ENCODE measurements around the gene CAMTA1.

Gene CAMTA1

DNA sequence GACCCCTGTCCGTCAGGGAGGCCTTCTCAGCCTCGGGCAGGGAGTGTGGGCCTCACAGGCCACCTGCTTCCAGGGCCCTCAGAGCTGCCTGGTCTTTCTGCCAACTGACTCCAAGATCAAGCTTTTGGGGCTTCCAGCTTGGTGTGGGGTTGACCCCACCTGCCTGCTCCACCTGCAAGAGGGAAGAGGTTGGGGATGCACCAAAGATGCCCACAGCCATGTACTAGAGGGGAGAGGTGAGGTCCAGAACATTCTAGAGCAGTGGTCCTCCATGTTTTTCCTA is 719.1 kb downstream of the CAMTA1 start:
- no peak for DNase-seq (ENCODE audit: low read depth, low spot score)

DNA sequence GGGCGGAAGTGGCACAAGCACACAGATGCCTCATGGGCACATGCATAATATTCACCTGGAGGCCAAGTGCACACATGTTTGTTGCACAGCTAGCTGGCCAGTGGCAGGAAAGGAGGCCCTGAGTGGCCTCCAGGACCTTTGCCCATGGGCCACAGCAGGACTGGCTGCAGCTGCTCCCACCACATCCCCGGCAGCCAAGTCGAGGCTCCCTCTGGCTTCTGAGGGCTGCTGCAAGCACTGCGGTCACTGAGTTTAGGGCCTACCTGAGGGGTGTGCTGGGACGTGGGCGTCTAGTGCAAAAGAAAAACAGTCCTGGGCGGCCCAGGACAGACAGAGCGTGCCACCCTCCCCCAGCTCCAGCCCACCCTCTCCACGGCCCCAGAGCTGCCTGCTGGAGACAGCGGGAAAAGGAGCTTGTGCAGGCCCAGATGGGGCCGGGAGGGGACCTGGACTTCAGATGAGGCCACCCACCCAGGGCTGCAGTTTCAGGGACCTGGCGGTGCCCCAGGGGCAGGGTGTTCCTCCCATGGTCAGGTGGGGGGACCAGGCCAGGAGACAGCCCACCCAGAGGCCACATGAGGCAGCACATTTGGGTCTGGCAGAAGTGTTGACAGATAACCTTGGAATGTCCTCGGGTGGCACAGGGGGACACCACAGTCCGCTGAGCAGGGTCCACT is 720.0 kb downstream of the CAMTA1 start:
- no peak overlapping the region for H3K27ac ChIP-seq
- DNase-seq (ENCODE audit: low read depth, low spot score), result no peak

More for the DNA sequence above, 719.1 kb downstream of the CAMTA1 start:
- H3K27ac ChIP-seq, result no peak overlapping the region

DNA sequence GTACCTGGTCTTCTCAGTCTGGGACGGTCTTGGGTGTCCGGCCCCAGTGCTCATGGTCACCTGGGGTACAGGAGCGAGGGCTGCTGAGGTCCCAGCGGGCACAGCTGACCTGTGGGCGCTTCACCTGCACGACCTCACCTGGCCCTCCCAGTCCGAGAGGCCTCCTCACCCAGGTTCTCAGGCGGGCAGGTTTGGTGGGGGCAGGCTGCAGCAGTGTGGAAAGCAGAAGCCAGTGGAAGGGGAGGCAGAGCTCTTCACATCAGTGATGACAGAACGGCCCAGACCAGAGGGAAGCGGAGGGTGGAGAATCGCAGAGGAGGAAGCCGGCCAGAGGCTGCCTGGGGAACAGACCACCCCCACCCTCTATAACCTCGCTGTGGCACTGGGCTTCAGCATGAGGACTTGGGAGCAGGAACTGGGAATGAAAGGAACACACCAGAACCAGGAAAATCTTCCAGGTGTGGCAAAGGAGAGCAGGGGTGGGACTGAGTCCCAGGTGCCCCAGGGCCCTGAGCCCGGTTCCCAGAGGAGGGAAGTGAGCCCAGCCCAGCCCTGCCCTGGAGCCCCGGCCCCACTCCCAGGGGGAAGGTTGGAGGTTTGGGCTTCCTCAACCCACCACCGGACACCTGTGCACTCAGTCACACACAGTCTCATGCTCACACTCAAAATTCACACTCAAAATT is 720.7 kb downstream of the CAMTA1 start:
- no peak for DNase-seq (ENCODE audit: low read depth, low spot score)
- H3K27ac ChIP-seq, result no peak overlapping the region

DNA sequence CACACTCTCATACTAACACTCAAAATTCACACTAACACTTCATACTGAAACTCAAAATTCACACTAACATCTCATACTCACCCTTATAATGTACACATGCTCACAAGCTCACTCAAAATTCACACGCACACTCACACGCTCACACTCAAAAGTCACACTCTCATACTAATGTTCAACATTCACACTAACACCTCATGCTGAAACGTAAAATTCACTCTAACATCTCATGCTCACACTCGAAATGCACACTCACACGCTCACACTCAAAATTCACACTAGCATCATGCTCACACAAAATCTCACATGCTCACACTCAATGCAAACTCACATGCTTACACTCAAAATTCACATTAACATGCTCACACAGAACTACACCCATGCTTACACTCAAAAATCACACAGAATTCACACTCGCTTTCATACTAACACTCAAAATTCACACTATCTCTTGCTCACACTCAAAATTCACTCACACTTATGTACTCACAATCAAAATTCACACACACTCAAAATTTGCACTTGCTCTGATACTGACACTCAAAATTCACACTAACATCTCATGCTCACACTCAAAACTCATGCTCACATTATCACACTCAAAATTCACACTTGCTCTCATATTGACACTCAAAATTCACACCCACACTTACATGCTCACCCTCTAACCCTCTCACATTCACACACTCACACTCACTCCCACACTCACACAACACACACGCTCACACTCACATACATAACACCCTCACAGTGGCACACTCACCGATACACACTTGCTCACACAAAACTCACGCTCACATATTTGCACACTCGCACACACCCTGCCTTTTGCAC is 721.4 kb downstream of the CAMTA1 start:
- no peak for DNase-seq (ENCODE audit: low read depth, low spot score)
- H3K27ac ChIP-seq, result no peak overlapping the region

DNA sequence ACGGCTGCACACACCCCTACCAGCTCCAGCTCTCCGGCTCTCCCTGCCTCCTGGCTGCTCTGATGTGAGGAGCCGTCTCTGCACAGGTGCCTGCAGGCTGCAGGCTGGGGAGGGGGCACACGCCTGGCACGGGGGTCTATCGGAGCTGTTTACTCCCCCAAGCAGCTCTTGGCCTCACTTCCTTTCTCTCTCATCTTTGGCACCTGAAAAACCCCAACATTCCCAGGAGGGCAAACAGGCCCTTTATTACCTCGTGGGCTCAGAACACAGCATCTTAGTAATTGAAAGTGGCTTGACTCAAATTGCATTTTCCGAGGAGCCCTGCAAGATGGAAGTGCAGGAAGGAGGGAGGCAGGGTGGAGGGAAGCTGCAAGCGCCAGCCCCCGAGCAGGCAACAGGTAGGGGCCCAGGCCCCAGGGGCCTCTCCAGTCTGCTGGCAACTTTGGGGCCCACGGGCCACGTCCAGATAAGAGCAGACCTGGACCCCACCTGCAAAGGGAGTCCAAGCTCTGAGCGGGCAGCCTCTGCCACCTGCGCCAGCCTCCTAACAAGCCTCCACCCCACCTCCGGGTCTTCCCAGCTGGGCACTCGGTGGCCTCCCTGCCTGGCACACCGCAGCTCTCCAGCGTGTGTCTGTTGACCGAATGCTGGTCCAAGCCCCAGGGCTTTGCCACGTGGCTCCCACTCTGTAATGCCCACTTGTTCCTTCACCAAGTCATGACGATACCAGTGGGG is 722.2 kb downstream of the CAMTA1 start:
- no peak for DNase-seq (ENCODE audit: low read depth, low spot score)
- no peak overlapping the region for H3K27ac ChIP-seq

DNA sequence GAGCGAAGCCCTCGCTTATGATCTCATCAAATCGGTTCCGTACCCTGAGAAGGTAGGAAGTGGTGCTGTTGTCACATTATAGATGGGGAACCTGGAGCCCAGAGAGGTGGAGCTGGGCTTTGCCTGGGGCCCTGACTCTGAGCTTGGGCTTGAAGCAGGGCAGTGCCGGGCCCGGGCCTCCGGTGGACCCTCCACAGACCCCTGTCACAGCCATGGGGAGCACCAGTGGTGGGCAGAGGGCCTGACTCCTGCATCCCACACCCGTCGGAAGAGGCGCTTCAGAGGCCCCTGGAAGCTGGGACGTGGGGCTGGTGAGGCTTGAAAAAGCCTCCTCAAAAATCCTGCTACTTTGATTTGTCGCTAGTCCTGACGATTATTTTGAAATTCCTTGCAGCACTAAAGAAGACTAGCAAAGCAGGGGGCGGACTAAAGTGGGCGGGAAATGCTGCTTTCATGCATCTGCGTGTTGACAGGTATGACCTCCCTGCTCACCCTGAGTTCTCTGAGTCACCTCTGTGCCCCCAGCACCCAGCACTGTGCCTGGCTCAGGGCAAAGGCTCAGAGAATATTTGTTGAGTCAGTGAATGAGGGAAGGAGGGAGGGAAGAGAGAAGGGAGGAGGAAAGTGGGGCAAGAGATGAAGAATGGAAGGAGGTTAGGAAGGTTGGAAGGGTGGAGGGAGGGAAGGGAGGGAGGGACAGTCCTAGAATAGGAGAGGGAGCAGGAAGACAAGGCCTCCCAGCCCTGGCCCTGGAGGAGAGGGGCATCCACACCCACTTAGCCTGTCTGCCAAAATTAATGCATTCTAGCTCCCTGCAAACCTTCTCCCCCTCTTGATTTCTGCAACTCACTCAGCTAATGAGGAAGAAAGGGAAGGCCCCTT is 723.0 kb downstream of the CAMTA1 start:
- no peak overlapping the region for H3K27ac ChIP-seq

GRCh38 chr1:7508934-7509519 is 723.8 kb downstream of the CAMTA1 start:
- H3K27ac ChIP-seq, result no peak overlapping the region
- no peak for DNase-seq (ENCODE audit: low read depth, low spot score)

More for the DNA sequence above, 723.0 kb downstream of the CAMTA1 start:
- no peak for DNase-seq (ENCODE audit: low read depth, low spot score)

DNA sequence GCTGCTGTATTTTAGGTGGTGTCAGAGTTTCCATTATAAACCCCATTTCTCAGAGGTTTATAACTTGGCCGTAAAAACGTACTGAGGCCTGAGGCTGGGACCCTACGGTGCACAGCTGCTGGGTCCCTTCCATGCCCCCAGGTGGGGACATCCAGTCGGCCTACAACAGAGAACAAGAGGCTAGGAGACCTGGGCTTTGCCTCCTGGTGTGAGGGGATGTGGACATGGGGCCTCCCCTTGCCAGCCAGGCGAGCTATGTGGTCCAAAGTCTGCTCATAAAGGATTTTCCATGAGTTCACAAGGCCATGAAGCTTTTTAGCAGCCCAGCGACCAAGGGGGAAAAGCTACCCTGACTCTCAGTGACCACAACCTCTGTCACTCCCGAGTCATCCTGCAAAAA is 724.3 kb downstream of the CAMTA1 start:
- DNase-seq (ENCODE audit: low read depth, low spot score), result no peak
- H3K27ac ChIP-seq, result no peak overlapping the region

DNA sequence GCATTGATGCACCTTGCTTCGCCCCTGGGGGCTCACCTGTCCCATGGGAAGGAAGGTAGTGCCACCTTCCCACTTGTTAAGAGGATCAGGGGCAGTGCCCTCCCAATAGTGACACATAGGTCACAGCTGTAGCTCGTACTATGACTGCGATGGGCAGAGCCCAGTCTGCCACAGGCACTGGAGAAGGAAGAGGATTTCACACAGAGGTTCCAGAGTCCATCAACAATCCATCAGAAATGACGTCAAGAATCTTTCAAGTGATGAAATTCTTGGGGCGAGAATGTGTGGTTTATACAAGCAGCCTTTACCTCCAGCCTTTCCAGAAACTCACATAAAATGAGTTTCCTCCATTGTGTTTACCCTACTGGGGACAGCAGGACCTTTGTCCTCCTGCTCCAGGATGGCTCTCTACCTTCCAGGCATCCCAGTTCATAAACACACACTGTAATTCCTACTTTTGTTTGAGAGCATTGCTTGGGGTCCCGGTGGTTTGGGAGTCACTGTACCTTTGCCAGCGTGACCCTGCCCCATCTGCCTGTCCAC is 725.2 kb downstream of the CAMTA1 start:
- no peak overlapping the region for H3K27ac ChIP-seq
- DNase-seq (ENCODE audit: low read depth, low spot score), result no peak

- DNase-seq (ENCODE audit: low read depth, low spot score), result no peak
- H3K27ac ChIP-seq, result no peak overlapping the region
Measured at GRCh38 chr1:7511381-7511780, 726.1 kb downstream of the CAMTA1 start.

DNA sequence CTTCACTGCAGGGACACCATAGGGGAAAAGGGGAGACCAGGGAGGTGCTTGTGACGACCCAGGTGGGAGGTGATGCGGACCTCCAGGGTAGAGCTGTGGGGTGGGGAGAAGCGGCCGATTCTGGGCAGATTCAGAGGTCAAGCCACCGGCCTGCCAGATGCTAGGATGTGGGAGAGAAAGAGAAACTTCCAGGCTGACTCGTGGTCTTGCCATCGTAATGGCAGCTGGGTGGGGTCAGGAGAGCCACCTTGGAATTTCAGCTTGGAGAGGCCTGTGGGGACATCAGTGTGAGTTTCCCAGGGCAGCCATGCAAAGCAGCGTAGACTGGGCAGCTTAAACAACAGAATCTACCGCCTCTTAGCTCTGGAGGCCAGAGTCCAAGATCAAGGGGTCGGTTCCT is 727.8 kb downstream of the CAMTA1 start:
- no peak overlapping the region for H3K27ac ChIP-seq
- DNase-seq (ENCODE audit: low read depth, low spot score), result no peak

DNA sequence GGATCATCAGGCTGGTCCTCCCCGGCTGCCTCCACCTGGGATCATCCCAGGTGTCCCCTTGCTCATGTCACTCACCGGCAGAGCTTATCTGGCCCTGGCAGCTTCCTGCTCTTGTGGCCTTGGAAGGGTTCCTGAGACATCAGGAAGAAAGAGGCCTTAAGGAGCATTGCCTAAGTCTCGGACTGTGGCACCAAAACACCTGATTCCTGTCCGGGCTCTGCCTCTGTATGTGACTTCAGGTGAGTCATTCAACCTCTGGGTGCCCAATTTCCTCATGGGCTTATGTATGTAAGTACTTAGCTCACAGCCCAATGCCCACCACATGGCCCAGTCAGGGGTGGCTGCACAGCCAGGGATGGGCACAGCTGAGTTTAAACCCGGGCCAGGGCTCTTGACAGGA is 729.9 kb downstream of the CAMTA1 start:
- H3K27ac ChIP-seq, result no peak overlapping the region
- DNase-seq (ENCODE audit: low read depth, low spot score), result no peak

- DNase-seq (ENCODE audit: low read depth, low spot score), result no peak
- no peak overlapping the region for H3K27ac ChIP-seq
Measured at GRCh38 chr1:7515904-7516303, 730.6 kb downstream of the CAMTA1 start.

GRCh38 chr1:7516341-7516740 is 731.1 kb downstream of the CAMTA1 start:
- DNase-seq (ENCODE audit: low read depth, low spot score), result no peak

DNA sequence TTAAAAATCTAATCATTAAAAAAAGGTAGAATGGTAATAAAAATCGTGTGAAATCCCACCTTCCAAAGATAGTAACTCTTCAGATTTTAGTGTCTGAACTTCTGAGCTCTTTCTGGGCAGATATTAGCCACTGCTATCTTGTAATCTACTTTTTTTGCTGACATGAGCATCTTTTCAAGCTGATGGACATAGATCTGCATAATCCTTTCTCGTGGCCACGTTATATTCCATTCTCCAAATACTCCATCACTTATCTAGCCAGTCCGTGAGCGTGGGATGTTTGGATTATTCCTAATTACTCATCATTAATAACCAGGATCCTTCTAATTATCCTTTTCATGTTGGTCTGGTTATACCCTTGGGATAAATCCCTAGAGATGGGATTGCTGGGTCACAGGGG is 731.7 kb downstream of the CAMTA1 start:
- no peak overlapping the region for H3K27ac ChIP-seq
- DNase-seq (ENCODE audit: low read depth, low spot score), result no peak

More at GRCh38 chr1:7516341-7516740, 731.1 kb downstream of the CAMTA1 start:
- no peak overlapping the region for H3K27ac ChIP-seq

DNA sequence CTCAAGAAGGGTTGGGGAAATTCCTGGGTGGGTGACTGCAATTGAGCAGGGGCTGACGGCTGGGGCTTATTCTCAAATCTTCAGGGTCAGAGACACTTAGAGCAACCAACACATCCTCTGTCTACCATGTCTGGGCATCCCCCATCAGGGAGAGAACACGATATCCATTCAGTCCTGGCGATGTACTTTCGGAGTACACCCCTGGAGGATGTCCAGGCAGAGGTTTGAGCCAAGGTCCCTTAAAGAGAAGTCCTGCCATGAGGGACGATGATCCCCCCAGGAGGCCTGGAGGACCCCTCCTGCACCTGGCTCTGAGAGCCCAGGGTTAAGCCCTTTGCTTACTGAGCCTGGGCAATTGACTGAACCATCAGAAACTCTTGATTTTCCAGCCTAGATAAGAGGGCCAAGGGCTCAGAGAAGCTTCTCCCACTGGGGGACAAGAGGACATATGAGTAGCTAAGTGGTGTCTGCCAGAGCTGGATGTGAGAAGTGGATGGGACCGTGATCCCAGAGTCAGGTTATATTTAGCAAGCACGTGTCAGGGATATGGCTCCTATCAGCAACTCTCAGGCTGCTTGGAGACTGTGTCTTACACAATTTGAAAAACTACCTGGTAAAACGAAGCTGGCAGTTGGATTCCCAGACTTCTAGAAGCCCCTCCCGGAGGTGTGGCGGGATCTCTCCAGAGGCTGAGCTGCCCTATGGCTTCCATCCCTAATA is 732.5 kb downstream of the CAMTA1 start:
- DNase-seq (ENCODE audit: low read depth, low spot score), result no peak
- no peak overlapping the region for H3K27ac ChIP-seq

DNA sequence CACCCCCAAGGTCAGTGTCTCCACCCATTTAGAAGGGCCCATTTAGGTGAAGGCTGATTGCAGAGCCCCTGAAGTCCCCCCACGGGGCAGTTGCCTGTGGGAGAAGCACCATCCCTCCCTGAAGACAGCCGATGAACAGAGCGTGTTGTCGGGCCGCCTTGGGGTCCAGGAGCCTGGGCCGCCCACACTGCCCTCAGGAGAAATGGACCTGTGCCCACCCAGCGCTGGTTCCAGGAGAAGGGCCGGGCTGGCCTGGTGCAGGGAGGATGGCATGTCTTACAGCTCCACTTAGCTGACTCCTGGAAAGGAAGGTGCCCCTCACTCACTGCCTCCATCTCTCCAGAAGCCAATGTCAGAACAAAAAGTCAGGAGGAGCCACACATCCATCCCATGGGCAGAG is 733.2 kb downstream of the CAMTA1 start:
- H3K27ac ChIP-seq, result no peak overlapping the region
- DNase-seq (ENCODE audit: low read depth, low spot score), result no peak

DNA sequence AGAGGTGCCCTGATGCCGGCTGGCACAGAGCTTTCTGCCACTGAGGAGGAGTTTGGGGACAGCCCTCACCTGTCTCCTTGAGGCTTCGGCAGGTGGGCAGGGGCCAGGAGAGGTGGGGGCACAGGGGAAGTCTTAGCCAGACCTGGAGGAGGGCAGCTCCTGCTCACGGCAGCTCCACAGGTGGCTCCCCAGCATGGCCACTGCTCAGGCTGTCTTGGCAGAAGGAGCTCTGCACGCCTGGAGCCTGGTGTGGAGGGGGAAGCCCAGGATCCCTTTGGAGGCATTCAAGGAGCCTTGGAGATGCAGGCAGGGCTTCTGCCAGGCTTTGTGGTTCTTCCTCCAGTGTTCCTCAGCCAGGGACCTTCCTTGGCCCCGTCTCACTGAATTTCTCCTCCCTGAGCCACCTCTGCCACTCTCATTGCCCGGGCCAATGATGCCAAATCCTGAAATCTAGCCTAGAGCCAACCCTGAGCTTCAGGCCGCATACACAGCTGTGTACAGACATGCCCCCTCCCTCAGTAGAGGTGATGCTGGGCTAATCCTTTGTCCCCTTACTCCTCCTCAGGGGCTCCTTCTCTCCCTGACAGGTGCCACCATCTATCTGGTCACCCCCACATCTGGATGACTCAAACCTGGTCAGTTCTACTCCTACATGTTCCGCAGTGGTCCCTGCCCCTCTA is 734.1 kb downstream of the CAMTA1 start:
- H3K27ac ChIP-seq, result no peak overlapping the region
- no peak for DNase-seq (ENCODE audit: low read depth, low spot score)
